Astrocyte of the hippocampus (primary cell): Measurements from ENCODE around the gene TM7SF3.

Source experiments
- DNase-seq: peaks from one replicate; pipeline ENCODE4 v3.0.0; 2011; ENCODE audit warnings: low read depth, low spot score

The TM7SF3 gene

DNA sequence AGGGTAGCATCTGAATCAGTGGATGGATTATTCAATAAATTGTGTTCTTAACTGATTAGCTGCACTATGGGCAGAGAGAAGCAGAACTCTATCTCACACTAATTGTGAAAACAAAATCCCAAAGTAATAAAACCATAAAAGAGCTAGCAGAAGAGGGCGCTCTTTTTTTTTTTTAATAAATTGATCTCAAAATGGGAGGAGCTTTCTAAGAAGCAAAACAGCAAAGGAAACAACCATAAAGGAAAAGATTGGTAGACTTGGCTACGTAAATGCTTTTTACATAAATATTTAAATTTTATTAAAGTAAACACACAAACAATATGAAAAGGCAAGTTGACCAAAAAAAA is 1.5 kb upstream of the TM7SF3 start:
- peak; percentile 45 for DNase-seq

DNA sequence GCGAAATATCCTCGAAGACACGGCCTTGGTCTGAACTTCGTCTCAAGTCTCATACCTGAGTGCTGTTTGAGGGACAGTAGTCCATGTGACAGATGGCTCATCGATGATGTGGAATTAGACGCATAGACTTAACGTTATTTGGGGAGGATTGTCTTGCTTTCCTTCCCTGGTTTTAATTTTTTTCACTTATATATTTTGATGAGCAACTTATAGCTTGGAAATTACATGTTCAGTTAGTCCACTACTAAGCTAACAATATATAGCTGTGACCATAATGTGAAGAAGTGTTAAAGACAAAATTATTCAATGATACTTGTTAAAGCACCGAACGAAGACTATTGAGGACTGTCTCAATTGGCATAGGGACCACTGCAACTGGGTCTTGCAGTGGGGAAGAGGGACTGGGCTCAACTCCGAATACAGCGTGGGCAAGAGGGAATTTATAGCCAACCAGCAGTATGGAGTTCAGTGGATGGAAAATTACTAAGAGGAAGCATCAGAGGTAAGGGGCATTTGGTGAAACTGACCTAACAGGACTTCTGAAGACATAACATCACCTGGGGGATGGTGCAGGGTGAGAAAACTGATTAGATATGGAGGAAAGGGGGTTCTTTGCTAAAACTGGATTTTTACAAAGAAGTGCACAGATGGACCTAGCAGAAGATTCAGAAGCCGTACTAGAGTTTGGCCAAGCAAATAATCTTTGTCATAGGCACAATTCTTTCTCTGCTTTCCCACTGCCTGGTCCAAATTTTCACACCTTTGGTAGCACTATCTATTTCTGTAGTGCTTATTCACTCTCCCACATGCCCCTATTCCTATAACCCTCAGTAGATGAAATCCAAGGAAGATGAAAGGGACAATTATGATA is 910 bp upstream of the TM7SF3 start:
- DNase-seq = no peak

DNA sequence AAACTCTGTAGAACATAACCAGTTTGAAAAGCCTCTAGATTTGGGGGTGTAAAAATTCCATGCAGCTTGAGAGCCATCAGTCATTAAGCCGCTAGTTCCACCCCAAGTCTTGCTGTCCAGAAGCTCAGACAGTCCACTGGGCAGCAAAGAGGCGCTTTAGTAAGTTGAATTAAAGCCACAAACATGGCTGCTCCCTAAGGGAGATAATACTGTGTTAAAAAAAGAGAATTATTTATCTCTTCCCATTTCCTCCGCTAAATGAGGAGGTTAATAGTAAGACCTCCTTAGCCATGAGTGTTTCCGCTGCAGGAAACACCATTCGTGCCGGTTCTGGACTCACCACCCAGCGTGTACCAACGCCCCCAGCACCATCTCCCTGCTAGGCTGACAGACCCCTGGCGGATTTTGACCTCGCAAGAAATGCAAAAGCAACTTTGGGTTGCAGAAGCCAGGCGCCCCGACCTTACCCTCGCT is 536 bp downstream of the TM7SF3 start:
- DNase-seq = no peak

DNA sequence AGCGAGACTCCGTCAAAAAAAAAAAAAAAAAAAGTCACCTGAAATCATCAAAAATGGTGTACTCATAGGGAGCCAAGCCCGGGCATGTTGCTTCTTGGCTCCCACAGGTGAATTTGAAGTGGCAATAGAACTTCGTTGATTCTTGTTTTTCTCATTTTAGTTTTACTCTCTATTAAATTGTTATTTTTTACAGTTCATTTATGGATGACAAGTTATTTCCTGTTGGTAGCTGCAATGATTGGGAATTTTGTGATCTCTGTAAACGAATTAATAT is 1.3 kb downstream of the TM7SF3 start:
- no peak for DNase-seq

DNA sequence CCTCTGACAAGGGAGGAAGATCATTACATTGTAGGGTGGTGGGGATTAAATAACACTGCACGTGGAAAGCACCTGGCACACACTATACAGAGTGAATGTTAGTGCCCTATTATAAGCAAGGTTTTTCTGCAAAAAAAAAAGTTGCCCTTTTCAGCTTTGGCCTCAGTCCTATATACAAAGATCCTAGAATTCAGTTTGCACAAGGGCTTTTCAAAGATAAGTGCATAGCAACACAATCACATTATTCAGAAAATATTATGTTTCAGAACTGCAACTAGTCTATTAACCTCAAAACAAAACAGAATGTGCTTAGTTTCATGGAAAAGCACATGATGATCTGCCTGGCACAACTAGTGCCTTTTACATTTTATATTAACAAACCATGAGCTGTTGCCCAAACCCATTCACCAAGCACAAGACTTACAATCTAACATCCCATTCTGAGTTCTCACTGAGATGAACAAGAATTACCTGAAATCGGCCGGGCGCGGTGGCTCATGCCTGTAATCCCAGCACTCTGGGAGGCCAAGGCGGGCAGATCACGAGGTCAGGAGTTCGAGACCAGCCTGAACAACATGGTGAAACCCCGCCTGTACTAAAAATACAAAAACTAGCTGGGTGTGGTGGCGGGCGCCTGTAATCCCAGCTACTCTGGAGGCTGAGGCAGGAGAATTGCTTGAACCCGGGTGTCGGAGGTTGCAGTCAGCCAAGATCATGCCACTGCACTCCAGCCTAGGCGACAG is 1.8 kb downstream of the TM7SF3 start:
- DNase-seq = no peak

DNA sequence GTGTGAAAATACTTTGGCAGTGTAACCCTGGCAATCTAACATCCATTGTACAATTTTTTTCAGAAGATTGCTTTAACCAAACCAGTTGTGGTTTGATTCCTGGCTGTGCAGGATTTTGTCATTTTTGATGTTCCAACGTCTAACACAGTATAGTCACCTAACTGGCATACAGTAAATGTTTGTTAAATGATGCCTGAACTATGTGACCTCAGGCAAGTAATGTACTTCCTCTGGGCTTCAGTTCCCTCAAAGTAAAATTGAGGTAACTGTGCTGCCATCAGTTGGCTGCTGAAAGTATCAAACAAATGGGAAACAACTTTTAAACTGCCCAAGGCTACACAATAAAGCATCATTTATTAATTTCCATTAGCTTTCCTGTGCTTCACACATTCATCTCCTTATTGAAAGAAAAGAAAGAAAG is 4.3 kb downstream of the TM7SF3 start:
- DNase-seq = no peak

DNA sequence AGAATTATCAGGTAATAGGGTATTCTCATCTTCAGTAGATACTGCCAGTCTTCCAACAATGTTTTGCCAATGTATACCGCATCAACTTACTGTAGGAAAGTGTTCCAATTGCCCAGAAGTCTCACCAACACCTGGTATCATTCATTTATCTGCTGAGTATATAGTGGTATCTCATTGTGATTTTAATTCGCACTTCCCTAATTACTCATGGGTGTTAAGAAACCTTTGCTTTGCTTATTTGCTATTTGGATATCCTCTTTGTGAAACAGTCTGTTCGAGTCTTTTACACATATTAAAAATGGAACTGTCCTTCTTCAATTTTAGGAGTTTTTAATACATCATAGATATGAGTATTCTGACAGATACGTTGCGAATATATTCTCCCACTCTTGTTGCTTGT is 6.1 kb downstream of the TM7SF3 start:
- DNase-seq = no peak

DNA sequence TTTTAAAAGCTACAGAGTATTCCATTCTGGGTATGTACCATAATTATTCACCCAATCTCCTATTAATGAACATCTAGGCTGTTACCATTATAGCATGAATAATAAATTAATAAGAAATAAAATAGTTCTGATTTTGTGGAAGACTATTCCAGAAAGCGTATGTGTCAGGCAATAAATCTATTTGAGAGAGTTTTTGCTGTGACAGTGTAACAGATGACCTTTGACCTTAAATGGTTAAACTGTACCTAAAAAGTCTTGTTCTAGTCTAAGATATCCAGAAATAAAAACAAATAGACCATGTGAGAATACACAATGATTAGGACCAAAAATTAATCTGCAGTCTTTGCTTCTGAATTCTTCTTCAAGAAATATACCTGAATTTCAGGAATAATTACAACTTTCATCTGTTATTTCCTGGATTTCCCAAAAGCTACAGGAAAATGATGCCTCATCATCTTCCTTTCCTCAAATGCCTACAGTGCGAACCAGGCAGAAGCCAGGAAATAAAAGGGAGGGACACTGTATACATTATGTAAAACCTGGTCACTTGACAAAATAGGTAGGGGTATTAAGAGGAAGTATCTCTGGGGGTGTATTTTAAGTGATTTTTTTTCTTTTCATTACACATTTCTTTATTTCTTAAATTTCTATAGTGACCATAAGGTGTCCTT is 7.3 kb downstream of the TM7SF3 start:
- DNase-seq = no peak

DNA sequence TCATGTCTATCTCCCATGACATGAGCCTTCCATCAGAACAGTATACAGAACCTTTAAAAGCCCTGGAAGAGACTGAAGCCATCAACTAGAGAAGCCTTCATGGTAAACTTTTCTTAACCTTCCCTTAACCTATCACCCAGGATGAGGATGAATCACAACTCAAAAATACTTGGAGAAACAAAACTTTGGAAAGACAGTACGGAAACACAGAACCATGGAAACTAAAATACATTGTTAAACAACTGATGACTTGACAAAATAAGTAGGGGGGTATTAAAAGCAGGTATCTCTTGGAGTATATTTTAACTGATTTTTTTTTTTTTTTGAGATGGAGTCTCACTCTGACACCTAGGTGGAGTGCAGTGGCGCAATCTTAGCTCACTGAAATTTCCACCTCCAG is 8.7 kb downstream of the TM7SF3 start:
- DNase-seq = no peak

DNA sequence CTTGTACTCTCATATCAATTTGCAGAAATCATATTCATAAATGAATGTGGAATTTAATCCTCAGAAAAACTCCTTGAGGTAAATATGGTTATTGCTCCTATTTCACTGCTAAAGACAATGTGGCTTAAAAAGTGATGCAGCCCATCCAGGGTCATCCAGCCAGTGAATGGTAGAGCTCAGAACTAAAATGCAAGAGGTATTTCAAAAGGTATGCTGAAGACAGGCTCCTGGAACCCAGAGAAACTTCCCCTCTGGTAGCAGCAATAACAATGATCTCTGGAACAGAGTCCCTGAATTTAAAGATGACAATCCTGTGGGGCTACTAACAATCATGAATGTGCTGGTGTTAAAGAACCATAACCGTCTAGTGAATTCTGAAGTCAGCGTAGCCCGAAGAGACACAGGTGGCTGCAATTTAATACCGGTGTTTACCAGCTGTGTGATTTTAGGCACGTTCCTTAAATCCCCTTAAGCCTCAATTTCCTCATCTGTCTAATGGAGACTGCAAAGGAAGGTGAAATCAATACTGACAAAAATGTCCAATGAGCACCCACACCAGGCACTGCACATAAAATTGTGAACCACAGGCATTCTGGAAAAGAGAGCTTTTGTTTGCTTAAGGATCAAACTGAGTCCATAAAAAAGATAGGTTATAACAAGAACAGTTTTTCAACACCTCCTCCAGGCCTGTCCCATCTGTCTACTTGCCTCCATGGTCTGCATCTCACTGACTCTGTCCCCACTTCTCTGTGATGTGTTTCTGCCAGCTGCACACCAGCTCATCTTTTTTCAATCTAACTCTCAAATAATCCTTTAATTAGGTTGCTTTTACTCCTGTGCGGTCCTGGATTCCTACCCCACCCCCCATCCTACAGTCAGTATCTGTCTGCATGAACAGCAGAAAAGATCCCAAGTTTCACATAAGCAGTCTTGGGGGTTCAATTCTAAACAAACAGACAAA is 10.5 kb downstream of the TM7SF3 start:
- DNase-seq = no peak

DNA sequence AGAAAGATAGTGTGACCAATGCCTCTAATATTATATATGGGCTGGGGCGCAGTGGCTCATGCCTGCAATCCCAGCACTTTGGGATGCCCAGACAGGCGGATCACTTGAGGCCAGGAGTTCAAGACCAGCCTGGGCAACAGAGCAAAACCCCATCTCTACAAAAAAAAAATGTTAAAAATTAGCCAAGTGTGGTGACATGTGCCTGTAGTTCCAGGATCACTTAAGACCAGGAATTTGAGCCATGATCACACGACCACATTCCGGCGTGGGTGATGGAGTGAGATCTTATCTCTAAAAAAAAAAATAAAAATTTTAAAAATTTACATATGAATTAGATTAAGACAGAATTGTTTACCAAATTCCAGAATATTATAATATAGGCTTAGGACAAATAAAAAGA is 12.0 kb downstream of the TM7SF3 start:
- no peak for DNase-seq

DNA sequence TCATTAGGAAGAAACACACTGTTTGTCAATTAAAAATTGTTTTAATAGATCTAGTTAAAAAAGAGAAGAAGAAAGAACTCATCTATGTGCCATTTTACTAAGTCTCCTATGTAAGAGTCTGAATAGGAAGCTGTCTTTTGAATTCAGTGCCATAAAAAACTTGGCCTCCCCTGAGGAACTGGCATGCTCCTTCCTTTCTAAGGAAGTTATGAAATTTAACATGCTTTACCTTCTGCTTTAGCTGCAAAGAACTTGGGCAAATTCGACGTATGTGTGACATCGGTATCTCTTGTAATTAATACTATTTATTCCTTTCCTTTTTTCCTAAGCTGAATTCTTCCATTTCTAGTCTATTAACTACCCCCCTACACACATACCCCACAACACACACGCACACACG is 12.5 kb downstream of the TM7SF3 start:
- DNase-seq = no peak

DNA sequence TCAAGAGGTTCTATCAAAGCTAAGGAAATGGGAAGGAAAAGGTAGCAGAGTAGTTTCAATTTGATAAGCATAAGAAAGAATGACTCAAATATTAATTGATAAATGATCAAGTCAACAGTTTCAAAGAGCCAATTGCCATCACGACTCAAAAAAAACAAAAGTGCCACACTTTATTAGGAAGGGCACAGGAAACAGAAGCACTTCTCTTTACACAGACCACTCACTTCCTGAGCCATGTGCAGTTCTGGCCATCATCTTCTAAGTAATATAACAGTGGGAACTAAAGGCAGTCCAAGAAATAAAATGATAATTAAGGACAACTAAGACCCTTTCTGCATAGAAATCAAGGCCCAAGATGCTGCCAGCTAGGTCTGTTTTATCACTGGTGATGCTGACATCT is 13.2 kb downstream of the TM7SF3 start:
- DNase-seq = no peak

DNA sequence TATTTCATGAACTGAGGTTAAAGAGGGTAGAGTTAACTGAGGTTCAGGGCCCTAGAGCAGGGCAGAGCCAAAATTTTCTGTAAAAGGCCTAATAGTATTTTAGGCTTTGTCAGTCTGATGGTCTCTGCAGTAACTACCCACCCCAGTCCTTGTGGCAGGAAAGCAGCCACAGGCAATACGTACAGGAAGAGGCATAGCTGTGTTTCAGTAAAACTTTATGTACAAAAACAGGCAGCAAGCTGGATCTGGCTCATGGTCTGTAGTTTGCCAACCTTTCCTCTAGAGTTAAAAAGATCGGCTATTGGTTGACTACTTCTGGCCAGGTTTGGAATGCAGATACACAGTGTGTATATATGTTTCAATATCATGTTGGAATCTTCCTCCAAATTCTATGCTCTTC is 17.2 kb downstream of the TM7SF3 start:
- no peak for DNase-seq

DNA sequence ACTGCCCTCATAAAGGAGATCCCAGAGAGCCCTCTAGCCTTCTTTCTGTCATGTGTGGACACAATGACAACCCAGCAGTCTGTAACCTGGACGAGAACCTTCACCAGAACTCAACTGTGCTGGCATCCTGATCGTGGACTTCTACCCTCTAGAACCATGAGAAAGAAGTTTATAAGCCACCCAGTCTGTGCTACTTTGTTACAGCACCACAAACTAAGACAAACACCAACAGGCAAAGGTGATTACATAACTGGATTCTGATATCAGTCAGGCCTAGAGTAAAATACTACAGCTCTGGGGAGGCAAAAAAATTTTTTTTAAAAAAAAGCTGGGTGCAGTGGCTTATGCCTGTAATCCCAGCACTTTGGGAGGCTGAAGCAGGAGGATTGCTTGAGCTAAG is 18.5 kb downstream of the TM7SF3 start:
- no peak for DNase-seq

DNA sequence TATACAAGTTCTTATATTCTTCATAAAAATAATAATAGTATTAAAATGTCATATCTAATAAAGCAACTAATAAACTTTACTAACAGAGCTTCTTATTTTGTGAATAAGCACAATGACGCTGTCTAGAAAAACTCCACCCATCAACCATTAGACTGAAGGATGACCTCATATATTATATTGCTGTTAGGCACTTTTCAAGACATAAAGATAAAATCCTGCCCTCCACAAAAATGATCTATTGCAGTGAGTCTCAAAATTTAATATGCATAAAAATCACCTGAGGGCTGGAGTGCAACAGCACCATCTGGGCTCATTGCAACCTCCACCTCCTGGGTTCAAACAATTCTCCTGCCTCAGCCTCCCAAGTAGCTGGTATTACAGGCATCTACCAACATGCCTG is 20.1 kb downstream of the TM7SF3 start:
- no peak for DNase-seq

DNA sequence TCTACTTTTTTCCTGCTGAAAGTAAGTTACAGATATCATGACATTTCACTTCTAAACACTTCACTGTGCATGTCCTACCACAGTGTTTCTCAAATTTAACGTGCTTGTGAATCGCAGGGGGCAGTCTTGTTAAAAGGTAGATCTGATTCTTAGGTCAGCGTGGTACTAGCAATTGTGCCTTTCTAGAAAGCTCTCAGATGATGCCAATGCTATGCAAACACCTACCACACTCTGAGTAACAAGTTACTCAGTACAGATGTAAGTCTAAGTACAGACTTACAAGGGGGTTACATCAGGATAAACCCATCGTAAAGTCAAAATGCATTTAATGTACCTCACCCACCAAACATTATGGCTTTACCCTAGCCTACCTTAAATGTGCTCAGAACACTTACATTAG is 22.4 kb downstream of the TM7SF3 start:
- DNase-seq = no peak

DNA sequence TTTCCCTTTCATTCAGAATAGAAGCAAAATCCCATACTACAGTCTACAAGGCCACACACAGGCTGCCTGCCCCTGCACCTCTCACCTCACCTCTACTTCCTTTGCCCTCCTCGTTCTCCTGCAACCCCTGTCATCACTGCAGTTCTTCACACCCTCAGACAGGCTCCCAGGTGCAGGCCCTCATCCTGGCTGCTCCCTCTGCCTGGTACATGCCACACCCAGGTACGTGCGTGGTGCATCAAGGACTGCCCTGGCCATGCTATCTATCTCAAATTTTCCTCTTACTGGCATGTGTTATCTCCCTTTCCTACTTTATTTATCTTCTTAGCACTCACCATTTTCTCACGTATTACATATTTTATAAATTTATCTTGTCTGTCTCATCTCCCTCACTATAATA is 24.3 kb downstream of the TM7SF3 start:
- no peak for DNase-seq

DNA sequence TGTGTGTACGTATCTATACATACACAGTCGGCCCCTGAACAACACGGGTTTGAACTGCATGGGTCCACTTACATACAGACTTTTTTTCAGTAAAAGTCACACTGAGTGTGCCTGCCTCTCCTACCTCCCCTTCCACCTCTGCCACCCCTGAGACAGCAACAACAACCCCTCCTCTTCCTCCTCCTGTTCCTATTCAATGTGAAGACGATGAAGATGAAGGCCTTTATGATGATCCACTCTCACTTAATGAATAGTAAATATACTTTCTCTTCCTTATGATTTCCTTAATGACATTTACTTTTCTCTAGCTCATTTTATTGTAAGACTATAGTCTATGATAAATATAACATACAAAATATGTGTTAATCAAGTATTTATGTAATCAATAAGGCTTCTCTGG is 25.5 kb downstream of the TM7SF3 start:
- DNase-seq = no peak

DNA sequence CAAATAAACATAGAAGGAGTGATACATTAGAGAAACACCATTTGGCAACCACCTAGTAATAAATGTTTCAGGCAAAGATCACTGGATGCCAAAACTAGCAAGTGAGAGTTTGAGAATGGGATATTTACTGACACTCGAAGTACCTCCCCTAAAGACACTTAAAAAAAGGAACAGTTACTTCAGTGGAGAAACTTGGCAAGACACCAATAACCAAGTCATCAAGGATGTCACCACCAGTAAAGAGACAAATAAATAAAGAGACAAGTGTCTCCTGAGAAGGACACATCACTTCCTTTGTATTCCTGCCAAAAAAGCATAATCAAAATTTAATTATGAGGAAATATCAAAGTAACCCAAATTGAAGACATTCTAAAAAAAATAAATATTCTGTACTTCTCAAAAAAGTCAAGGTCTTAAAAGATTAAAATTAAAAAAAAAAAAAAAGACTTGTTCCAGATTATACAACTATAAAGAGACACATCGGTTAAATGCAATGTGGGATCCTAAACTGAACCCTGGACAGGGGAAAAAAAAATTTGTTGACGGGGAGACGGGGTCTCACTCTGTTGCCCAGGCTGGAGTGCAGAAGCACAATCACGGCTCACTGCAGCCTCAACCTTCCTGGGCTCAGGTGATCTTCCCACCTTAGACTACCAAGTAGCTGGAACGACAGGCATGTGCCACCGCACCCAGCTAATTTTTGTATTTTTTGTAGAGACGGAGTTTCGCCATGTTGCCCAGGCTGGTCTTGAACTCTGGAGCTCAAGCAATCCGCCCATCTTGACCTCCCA is 26.4 kb downstream of the TM7SF3 start:
- DNase-seq = peak; percentile 7

DNA sequence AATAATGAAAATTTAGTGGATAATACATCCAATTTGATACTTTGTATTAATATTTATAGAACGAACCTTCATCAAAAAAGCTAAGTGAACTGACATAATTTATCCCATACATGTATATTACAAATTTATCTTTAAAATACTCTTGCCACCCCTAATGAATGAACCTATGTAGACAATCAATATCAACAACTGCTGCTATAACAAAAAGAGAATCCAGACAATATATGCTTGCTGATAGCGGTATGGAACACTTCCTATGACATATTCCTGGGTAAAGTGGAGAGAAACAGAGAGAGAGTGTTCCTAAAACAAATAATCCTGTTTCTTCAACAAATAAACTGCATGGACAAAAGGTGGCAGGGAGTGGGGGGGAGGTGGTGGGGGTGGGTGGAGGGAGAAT is 31.3 kb downstream of the TM7SF3 start:
- DNase-seq = no peak
